HepG2 (cell line): ENCODE results near the gene ST3GAL4. TPM values are rescaled to one million over a fixed set of nuclear protein-coding genes. Genes with fewer than 3 reads are reported as not detected.

Experiments used
- ATAC-seq: fragments of 200-7000 bp; cut with Tn5 transposase; 3 replicates; pipeline ENCODE4 v1.9.1; 2020; ENCODE audit warnings: mild to moderate bottlenecking, moderate library complexity
- BruUV-seq: library from RNA; stranded (reverse); fragments of 400-500 nt; replicated peaks from 2 replicates; lab custom pipeline; 2021; lab: Mats Ljungman, UMichigan
- CTCF ChIA-PET: fragments of 300-600 bp; formaldehyde crosslinking; extraction: SDS; loops from one replicate; lab custom pipeline; 2021; ENCODE audit warnings: low total read pairs, inconsistent platforms, low intra/inter-chr PET ratio; lab: Yijun Ruan, JAX
- POLR2A ChIA-PET: fragments of 350-600 bp; sonication (Branson Sonifier 250); formaldehyde crosslinking; loops from one replicate; lab custom pipeline; 2020; ENCODE audit warnings: antibody characterized with exemption, inconsistent platforms; lab: Yijun Ruan, JAX
- DNase-seq: peaks from one replicate; pipeline ENCODE4 v3.0.0-alpha.2; 2015; ENCODE audit warnings: low spot score
- FAIRE-seq: peaks from 3 replicates; lab custom pipeline; 2011; peaks lifted over from hg19 to GRCh38; lab: Jason Lieb, UNC
- H2AFZ ChIP-seq: one replicate; pipeline ENCODE4 v1.6.1; 2011; ENCODE audit warnings: low read length, inconsistent platforms
- H3K27ac ChIP-seq: fragments of 300-600 bp; 3 replicates; pipeline ENCODE4 v1.8.0; 2011; ENCODE audit warnings: mixed run types, mild to moderate bottlenecking, mixed read lengths, low read length, inconsistent platforms; ENCODE audit not compliant: insufficient read depth; ENCODE audit errors: extremely low read length
- H3K27me3 ChIP-seq, 2 experiments: fragments of 200-600 bp in 1 of 2; 2 replicates in 1 of 2; 3 replicates in 1 of 2; pipeline versions ENCODE4 v1.6.0 to v1.8.0; 2011; ENCODE audit warnings: low read length in 2 of 2, mild to moderate bottlenecking in 2 of 2, moderate library complexity in 2 of 2, inconsistent platforms in 1 of 2; ENCODE audit not compliant: insufficient read depth in 2 of 2, control insufficient read depth in 1 of 2
- H3K36me3 ChIP-seq, 2 experiments: fragments of 200-600 bp in 1 of 2; replicated peaks in 1 of 2; 2 replicates in 1 of 2; 3 replicates in 1 of 2; pipeline versions ENCODE4 v1.5.1 to v1.8.0; 2011; ENCODE audit warnings: low read length in 2 of 2, inconsistent platforms in 1 of 2; ENCODE audit not compliant: insufficient read depth in 2 of 2, control insufficient read depth in 1 of 2
- H3K4me1 ChIP-seq: 2 replicates; pipeline ENCODE4 v1.5.1; 2012; ENCODE audit warnings: low read length, inconsistent platforms; ENCODE audit not compliant: insufficient read depth
- H3K4me2 ChIP-seq: 2 replicates; pipeline ENCODE4 v1.6.0; 2011; ENCODE audit warnings: low read depth, low read length, inconsistent platforms
- H3K4me3 ChIP-seq, 3 experiments: fragments of 200-600 bp in 1 of 3; sonication (generic), shearing (Covaris generic) in 1 of 3; replicated peaks in 1 of 3; 2 replicates each; pipeline ENCODE4 v1.5.1; 2011 to 2016; ENCODE audit warnings: low read length in 3 of 3, inconsistent platforms in 2 of 3, low read depth in 2 of 3, mild to moderate bottlenecking in 2 of 3, control low read depth in 1 of 3, mixed read lengths in 1 of 3; ENCODE audit not compliant: insufficient read depth in 1 of 3
- H3K79me2 ChIP-seq: one replicate; pipeline ENCODE4 v1.6.1; 2011; ENCODE audit warnings: low read length, inconsistent platforms; ENCODE audit not compliant: insufficient read depth
- H3K9ac ChIP-seq: 2 replicates; pipeline ENCODE4 v1.6.0; 2011; ENCODE audit warnings: mild to moderate bottlenecking, low read depth, low read length, inconsistent platforms; ENCODE audit not compliant: insufficient read depth
- H3K9me3 ChIP-seq: 2 replicates; pipeline ENCODE4 v1.5.1; 2012; ENCODE audit warnings: mild to moderate bottlenecking, low read length
- H4K20me1 ChIP-seq: 2 replicates; pipeline ENCODE4 v1.6.0; 2011; ENCODE audit warnings: inconsistent platforms, mild to moderate bottlenecking, low read length, moderate library complexity; ENCODE audit not compliant: insufficient read depth
- CC2D1A ChIP-seq: sonication (generic); formaldehyde crosslinking; IDR thresholded peaks from 2 replicates; pipeline ENCODE4 v1.8.1; 2023; ENCODE audit warnings: mild to moderate bottlenecking, missing genetic modification reagents
- FOXP4 ChIP-seq: sonication (generic); formaldehyde crosslinking; IDR thresholded peaks from 2 replicates; pipeline ENCODE4 v1.4.0; 2020; ENCODE audit warnings: missing genetic modification reagents
- NKX3-1 ChIP-seq: sonication (generic); formaldehyde crosslinking; IDR thresholded peaks from 2 replicates; pipeline ENCODE4 v1.5.0; 2020; ENCODE audit warnings: missing genetic modification reagents
- TBP ChIP-seq: sonication (generic); formaldehyde crosslinking; IDR thresholded peaks from 2 replicates; pipeline ENCODE4 v1.5.0; 2020; ENCODE audit warnings: missing genetic modification reagents
- ZNF383 ChIP-seq: sonication (generic); formaldehyde crosslinking; IDR thresholded peaks from 2 replicates; pipeline ENCODE4 v1.4.0; 2020; ENCODE audit warnings: missing genetic modification reagents, mild to moderate bottlenecking, borderline replicate concordance
- WGBS: methylation state at CpG from one replicate; pipeline ENCODE4 v1.1.6; 2017; ENCODE audit warnings: low lambda C conversion rate; 5-methylcytosine and 5-hydroxymethylcytosine counted together
- in situ Hi-C: cut with HindIII; loops from 2 replicates; pipeline ENCODE4 v1.10.0; 2017; ENCODE audit warnings: low pct_unique_long_range_greater_than_20kb; ENCODE audit not compliant: extremely low pct_ligation_motif_present
- intact Hi-C: fragments of 100-400 bp; cut with micrococcal nuclease; formaldehyde crosslinking; loops from one replicate; pipeline ENCODE4 v1.10.0; 2022; ENCODE audit not compliant: unreplicated experiment
- polyA plus RNA-seq, 8 experiments: library from polyadenylated mRNA; depleted of rRNA in 3 of 8; stranded (reverse) in 7 of 8; unstranded in 1 of 8; fragments of >200 nt; fragmentation: Illumina TruSeq in 4 of 8; extraction: Trizol in 4 of 8; gene quantifications; 2 replicates each; pipeline versions ENCODE4 v1.2.1 to v1.2.3, GENCODE V29; 2011 to 2016; ENCODE audit warnings: low read depth in 4 of 8, missing spikeins in 1 of 8, mixed read lengths in 1 of 8; ENCODE audit not compliant: insufficient read depth in 1 of 8
- total RNA-seq, 5 experiments: library from RNA; depleted of rRNA; stranded (reverse); fragments of >200 nt; fragmentation: Illumina TruSeq; extraction: Trizol; gene quantifications; 2 replicates each; pipeline ENCODE4 v1.2.3, GENCODE V29; 2016; ENCODE audit warnings: low read depth in 1 of 5

The ST3GAL4 gene
- total and polyA plus RNA-seq, 2 of the 13 experiments (the other 11 are each of a cell fraction or from before 2014, with no cell fraction given) = 9.1 to 13.3 TPM

GRCh38 chr11:126414615-126415014 lies 59.1 kb downstream of the ST3GAL4 start:
- ATAC-seq (no peak), DNase-seq (no peak), FAIRE-seq (no peak)
- in situ Hi-C loops (no loop called here), intact Hi-C loops (no loop called here)
- peaks cover 4 to 43% of the 10 kb centered on the region in 2 experiments; a peak in 4 of 5 replicates for H3K36me3 ChIP-seq
- no peak overlapping the region for H3K9ac ChIP-seq
- no TSS peak for BruUV-seq
- H4K20me1 ChIP-seq = no peaks in the 10 kb centered on the region
- POLR2A ChIA-PET = no interaction called here
- no peaks in the 10 kb centered on the region for H3K27me3 ChIP-seq
- no peak for TF ChIP-seq FOXP4 (CRISPR knock-in tag)
- no peak for TF ChIP-seq CC2D1A (CRISPR knock-in tag)
- no peak for TF ChIP-seq TBP (CRISPR knock-in tag)
- 90% methylated on average over 5 of the region's 5 CpGs for WGBS
- H3K9me3 ChIP-seq = no peaks in the 10 kb centered on the region
- H3K79me2 ChIP-seq = no peaks in the 10 kb centered on the region
- H2AFZ ChIP-seq = no peak overlapping the region
- H3K4me3 ChIP-seq = no peak overlapping the region
- H3K4me2 ChIP-seq = no peak overlapping the region
- CTCF ChIA-PET = no interaction called here
- no peaks in the 10 kb centered on the region for H3K4me1 ChIP-seq
- no peak overlapping the region for H3K27ac ChIP-seq

GRCh38 chr11:126415128-126415527 lies 59.6 kb downstream of the ST3GAL4 start:
- H3K79me2 ChIP-seq = no peaks in the 10 kb centered on the region
- intact Hi-C loops = no loop called here
- no peak overlapping the region for H3K4me3 ChIP-seq
- no TSS peak for BruUV-seq
- no peak overlapping the region for H2AFZ ChIP-seq
- ATAC-seq = no peak
- CTCF ChIA-PET = no interaction called here
- no peak overlapping the region for H3K27ac ChIP-seq
- no peak overlapping the region for H3K9ac ChIP-seq
- no peak for FAIRE-seq
- peaks cover 4 to 38% of the 10 kb centered on the region in 2 experiments; a peak in 4 of 5 replicates for H3K36me3 ChIP-seq
- no peaks in the 10 kb centered on the region for H3K27me3 ChIP-seq
- no peaks in the 10 kb centered on the region for H4K20me1 ChIP-seq
- WGBS = 88% methylated on average over 7 of the region's 7 CpGs
- POLR2A ChIA-PET = no interaction called here
- in situ Hi-C loops = no loop called here
- H3K9me3 ChIP-seq = no peaks in the 10 kb centered on the region
- TF ChIP-seq NKX3-1 = no peak
- TF ChIP-seq ZNF383 (CRISPR knock-in tag) = no peak
- no peaks in the 10 kb centered on the region for H3K4me1 ChIP-seq
- no peak for DNase-seq
- no peak overlapping the region for H3K4me2 ChIP-seq
